Keratinocyte (primary cell): ENCODE data around the gene TP53BP2. TPM values are rescaled to one million over a fixed set of nuclear protein-coding genes. Genes with fewer than 3 reads are reported as not detected.

ENCODE experiments used
- DNase-seq: peaks from one replicate; pipeline ENCODE4 v3.0.0-alpha.2; 2011; ENCODE audit warnings: low read depth, missing footprints, low spot score
- FAIRE-seq: peaks from 2 replicates; lab custom pipeline; 2011; peaks lifted over from hg19 to GRCh38; lab: Jason Lieb, UNC
- H2AFZ ChIP-seq: 2 replicates; pipeline ENCODE4 v1.6.0; 2012; ENCODE audit warnings: low read length, control low read depth, inconsistent platforms; ENCODE audit not compliant: control insufficient read depth
- H3K27ac ChIP-seq: 2 replicates; pipeline ENCODE4 v1.5.1; 2011; ENCODE audit warnings: low read length; ENCODE audit not compliant: control insufficient read depth, insufficient read depth
- H3K27me3 ChIP-seq: 3 replicates; pipeline ENCODE4 v1.6.0; 2011; ENCODE audit warnings: low read length; ENCODE audit not compliant: control insufficient read depth, insufficient read depth; ENCODE audit errors: extremely low read depth
- H3K36me3 ChIP-seq, 2 experiments: 2 replicates in 1 of 2; 3 replicates in 1 of 2; pipeline ENCODE4 v1.5.1; 2011; ENCODE audit warnings: low read length in 2 of 2, mild to moderate bottlenecking in 1 of 2; ENCODE audit not compliant: control insufficient read depth in 2 of 2, insufficient read depth in 2 of 2; ENCODE audit errors: extremely low read depth in 1 of 2
- H3K4me1 ChIP-seq: 3 replicates; pipeline ENCODE4 v1.5.1; 2011; ENCODE audit warnings: low read length; ENCODE audit not compliant: control insufficient read depth, insufficient read depth; ENCODE audit errors: extremely low read depth
- H3K4me2 ChIP-seq: 3 replicates; pipeline ENCODE4 v1.6.0; 2011; ENCODE audit warnings: low read depth, low read length; ENCODE audit not compliant: control insufficient read depth, insufficient read depth; ENCODE audit errors: extremely low read depth
- H3K4me3 ChIP-seq, 3 experiments: fragments of 200-600 bp in 1 of 3; sonication (generic) in 1 of 3; 2 replicates in 2 of 3; 3 replicates in 1 of 3; pipeline ENCODE4 v1.5.1; 2011 to 2016; ENCODE audit warnings: low read length in 3 of 3, mild to moderate bottlenecking in 3 of 3, control low read depth in 2 of 3, inconsistent platforms in 1 of 3, low read depth in 1 of 3, mixed read lengths in 1 of 3, mixed run types in 1 of 3, moderate library complexity in 1 of 3; ENCODE audit not compliant: control insufficient read depth in 2 of 3, insufficient read depth in 2 of 3; ENCODE audit errors: extremely low read depth in 1 of 3
- H3K79me2 ChIP-seq: 2 replicates; pipeline ENCODE4 v1.6.0; 2012; ENCODE audit warnings: low read length; ENCODE audit not compliant: control insufficient read depth, insufficient read depth
- H3K9ac ChIP-seq: 3 replicates; pipeline ENCODE4 v1.6.0; 2011; ENCODE audit warnings: low read length; ENCODE audit not compliant: control insufficient read depth, insufficient read depth; ENCODE audit errors: extremely low read depth
- H3K9me1 ChIP-seq: 3 replicates; pipeline ENCODE4 v1.6.0; 2011; ENCODE audit warnings: low read length; ENCODE audit not compliant: control insufficient read depth, insufficient read depth; ENCODE audit errors: extremely low read depth
- H3K9me3 ChIP-seq: 2 replicates; pipeline ENCODE4 v1.5.1; 2012; ENCODE audit warnings: low read depth, low read length; ENCODE audit not compliant: control insufficient read depth
- H4K20me1 ChIP-seq: 3 replicates; pipeline ENCODE4 v1.6.0; 2011; ENCODE audit warnings: low read length; ENCODE audit not compliant: control insufficient read depth, insufficient read depth; ENCODE audit errors: extremely low read depth
- EZH2 ChIP-seq: IDR thresholded peaks from one replicate; pipeline ENCODE4 v1.6.1; 2012; ENCODE audit warnings: inconsistent platforms, mild to moderate bottlenecking, low read length, moderate library complexity
- dilution Hi-C: fragments of 300-500 bp; cut with MboI; formaldehyde crosslinking; loops from one replicate; pipeline ENCODE4 v1.7.0; 2020; ENCODE audit warnings: low sequenced_read_pairs; ENCODE audit not compliant: extremely low pct_ligation_motif_present
- polyA plus RNA-seq, 5 experiments: library from polyadenylated mRNA; depleted of rRNA in 3 of 5; stranded (reverse) in 3 of 5; stranded (forward) in 1 of 5; unstranded in 1 of 5; fragments of >200 nt; gene quantifications; 1 replicate in 1 of 5; 2 replicates in 3 of 5; 3 replicates in 1 of 5; pipeline versions ENCODE4 v1.2.1 to v1.2.3, GENCODE V29; 2011 to 2012; ENCODE audit warnings: missing spikeins in 2 of 5, low read depth in 1 of 5, low replicate concordance in 1 of 5
- TF ChIP-seq, protein P1 (sequence below), 3 experiments: IDR thresholded peaks in 1 of 3; conservative IDR thresholded peaks in 1 of 3; optimal IDR thresholded peaks in 1 of 3; 2 replicates in 2 of 3; 3 replicates in 1 of 3; pipeline versions ENCODE3 to v1.5.1; 2011; ENCODE audit warnings: low read length in 3 of 3, mild to moderate bottlenecking in 3 of 3, moderate library complexity in 2 of 3, control low read depth in 1 of 3, inconsistent platforms in 1 of 3; ENCODE audit not compliant: insufficient read depth in 2 of 3; ENCODE audit errors: extremely low read depth in 1 of 3

The TP53BP2 gene
- polyA plus RNA-seq, 1 donor (not counting 4 experiments of a cell fraction or from before 2014, with no cell fraction given), result 22.5 TPM

GRCh38 chr1:223815865-223816264 is 29.9 kb downstream of the TP53BP2 start:
- Histone ChIP-seq H3K9me3 (no peaks in the 10 kb centered on the region), H2AFZ (no peak overlapping the region), H3K27ac (no peak overlapping the region), H3K4me2 (peak overlapping the region; percentile 33), H3K9ac (no peak overlapping the region), H3K79me2 (peaks cover 6% of the 10 kb centered on the region), H3K9me1 (no peaks in the 10 kb centered on the region), H3K4me3 (no peak overlapping the region), H3K4me1 (peaks cover 7% of the 10 kb centered on the region), H3K27me3 (no peaks in the 10 kb centered on the region), H4K20me1 (no peaks in the 10 kb centered on the region), H3K36me3 (peaks cover 10 to 16% of the 10 kb centered on the region in 2 experiments)
- TF ChIP-seq, protein P1, sequence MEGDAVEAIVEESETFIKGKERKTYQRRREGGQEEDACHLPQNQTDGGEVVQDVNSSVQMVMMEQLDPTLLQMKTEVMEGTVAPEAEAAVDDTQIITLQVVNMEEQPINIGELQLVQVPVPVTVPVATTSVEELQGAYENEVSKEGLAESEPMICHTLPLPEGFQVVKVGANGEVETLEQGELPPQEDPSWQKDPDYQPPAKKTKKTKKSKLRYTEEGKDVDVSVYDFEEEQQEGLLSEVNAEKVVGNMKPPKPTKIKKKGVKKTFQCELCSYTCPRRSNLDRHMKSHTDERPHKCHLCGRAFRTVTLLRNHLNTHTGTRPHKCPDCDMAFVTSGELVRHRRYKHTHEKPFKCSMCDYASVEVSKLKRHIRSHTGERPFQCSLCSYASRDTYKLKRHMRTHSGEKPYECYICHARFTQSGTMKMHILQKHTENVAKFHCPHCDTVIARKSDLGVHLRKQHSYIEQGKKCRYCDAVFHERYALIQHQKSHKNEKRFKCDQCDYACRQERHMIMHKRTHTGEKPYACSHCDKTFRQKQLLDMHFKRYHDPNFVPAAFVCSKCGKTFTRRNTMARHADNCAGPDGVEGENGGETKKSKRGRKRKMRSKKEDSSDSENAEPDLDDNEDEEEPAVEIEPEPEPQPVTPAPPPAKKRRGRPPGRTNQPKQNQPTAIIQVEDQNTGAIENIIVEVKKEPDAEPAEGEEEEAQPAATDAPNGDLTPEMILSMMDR (optimal IDR thresholded peaks at IDR 0.05 in 1 of 3, IDR thresholded peaks at IDR 0.05 in 1 of 3, conservative IDR thresholded peaks at IDR 0.05 in 1 of 3; ENCODE audit: extremely low read depth in 1 of 3, insufficient read depth in 2 of 3, low read length in 3 of 3), result no peak
- TF ChIP-seq EZH2, result no peak
- dilution Hi-C loops, result no loop called here
- FAIRE-seq (peak; percentile 55), DNase-seq (peak; percentile 26)

DNA sequence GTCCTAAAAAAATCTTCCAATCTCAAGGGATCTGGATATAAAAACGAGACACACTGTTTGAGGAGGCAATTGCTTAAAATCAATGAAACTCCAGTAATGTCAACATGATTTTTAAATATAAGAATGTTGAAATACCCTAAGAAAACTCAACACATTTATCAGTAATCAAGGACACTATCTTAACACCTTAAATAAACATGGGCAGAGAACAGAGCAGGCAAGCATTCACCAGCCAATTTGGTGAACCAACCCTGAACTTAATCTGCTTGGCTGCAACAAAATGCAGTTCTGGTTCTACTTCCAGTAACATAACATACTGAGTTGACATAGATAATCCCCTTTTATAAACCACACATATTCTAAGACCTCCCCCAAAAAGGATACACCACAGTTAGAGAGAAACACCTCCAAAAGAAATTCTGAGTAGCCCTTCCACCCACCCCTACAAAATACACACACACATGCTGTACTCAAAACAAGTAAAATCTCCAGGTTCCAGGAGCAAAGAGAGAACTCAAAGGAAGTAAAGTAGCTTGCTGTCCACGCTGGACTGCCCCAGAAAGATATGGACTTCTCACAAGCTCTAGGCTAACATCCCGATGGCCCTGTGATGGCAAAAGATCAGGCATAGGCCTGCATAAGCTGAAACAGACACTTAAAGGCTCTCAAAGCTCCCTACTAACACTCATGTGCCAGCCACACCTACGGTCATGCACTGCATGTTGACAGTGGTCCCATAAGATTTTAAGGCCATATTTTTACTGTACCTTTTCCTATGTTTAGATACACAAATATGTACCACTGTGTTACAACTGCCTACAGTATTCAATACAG is 30.5 kb downstream of the TP53BP2 start:
- no peaks in the 10 kb centered on the region for H3K9me1 ChIP-seq
- TF ChIP-seq, protein P1 (optimal IDR thresholded peaks at IDR 0.05 in 1 of 3, IDR thresholded peaks at IDR 0.05 in 1 of 3, conservative IDR thresholded peaks at IDR 0.05 in 1 of 3; ENCODE audit: extremely low read depth in 1 of 3, insufficient read depth in 2 of 3, low read length in 3 of 3), result no peak
- TF ChIP-seq EZH2, result no peak
- H3K9me3 ChIP-seq, result no peaks in the 10 kb centered on the region
- H3K36me3 ChIP-seq, result peaks cover 10 to 14% of the 10 kb centered on the region in 2 experiments
- FAIRE-seq, result no peak
- no peak overlapping the region for H2AFZ ChIP-seq
- dilution Hi-C loops, result no loop called here
- H3K27me3 ChIP-seq, result no peaks in the 10 kb centered on the region
- H3K4me1 ChIP-seq, result peaks cover 7% of the 10 kb centered on the region
- H3K79me2 ChIP-seq, result peaks cover 6% of the 10 kb centered on the region
- H3K27ac ChIP-seq, result no peak overlapping the region
- H4K20me1 ChIP-seq, result no peaks in the 10 kb centered on the region
- no peak for DNase-seq
- H3K4me3 ChIP-seq, result no peak overlapping the region
- no peak overlapping the region for H3K4me2 ChIP-seq
- H3K9ac ChIP-seq, result no peak overlapping the region
